GM12878 (cell line): ENCODE results near the gene TPMT. TPM values are rescaled to one million over a fixed set of nuclear protein-coding genes. Genes with fewer than 3 reads are reported as not detected.

Experiments used
- CBFB ChIP-seq: IDR thresholded peaks from 2 replicates; pipeline ENCODE4 v1.6.1; 2016; ENCODE audit warnings: antibody characterized with exemption, low read depth
- SREBF1 ChIP-seq: IDR thresholded peaks from 2 replicates; pipeline ENCODE4 v1.6.1; 2012; ENCODE audit warnings: mild to moderate bottlenecking, low read length
- SRF ChIP-seq, 2 experiments: IDR thresholded peaks; 2 replicates each; pipeline ENCODE4 v1.6.1; 2011; ENCODE audit warnings: low read depth in 2 of 2, low read length in 2 of 2, mild to moderate bottlenecking in 1 of 2, moderate library complexity in 1 of 2
- polyA plus RNA-seq, 11 experiments: library from polyadenylated mRNA; depleted of rRNA in 4 of 11; unstranded in 6 of 11; stranded (reverse) in 5 of 11; fragments of >200 nt; fragmentation: Nextera tagmentation in 4 of 11; fragmentation: Illumina TruSeq in 1 of 11; extraction: Ambion mirVana in 4 of 11; extraction: Trizol in 1 of 11; gene quantifications; 1 replicate in 1 of 11; 2 replicates in 10 of 11; pipeline versions ENCODE4 v1.2.1 to v1.2.3, GENCODE V29; 2011 to 2016; ENCODE audit warnings: inconsistent platforms in 2 of 11, missing spikeins in 2 of 11, low read depth in 1 of 11
- total RNA-seq, 4 experiments: library from RNA; depleted of rRNA in 3 of 4; stranded (reverse); fragments of >200 nt in 3 of 4; fragmentation: Illumina TruSeq in 1 of 4; extraction: Trizol in 1 of 4; gene quantifications; 2 replicates each; pipeline versions ENCODE4 v1.2.1 to v1.2.3, GENCODE V29; 2013 to 2021
- TF ChIP-seq, protein P1 (sequence below): fragments of 150-350 bp; IDR thresholded peaks from 2 replicates; pipeline ENCODE4 v1.6.1; 2016; ENCODE audit warnings: low read depth, low read length
- TF ChIP-seq, protein P2 (sequence below): fragments of 450-650 bp; IDR thresholded peaks from 2 replicates; pipeline ENCODE4 v1.6.1; 2017; ENCODE audit warnings: mild to moderate bottlenecking, moderate library complexity
- TF ChIP-seq, protein P3 (sequence below): IDR thresholded peaks from 2 replicates; pipeline ENCODE4 v1.6.1; 2012; ENCODE audit warnings: mild to moderate bottlenecking, low read depth, low read length
- TF ChIP-seq, protein P4 (sequence below): fragments of 450-650 bp; IDR thresholded peaks from 2 replicates; pipeline ENCODE4 v1.6.1; 2017; ENCODE audit warnings: borderline replicate concordance

Gene TPMT
- total and polyA plus RNA-seq, 10 of the 15 experiments (the other 5 are each of a cell fraction or from before 2014, with no cell fraction given), result 7.9 to 18.2 (median 16.3) TPM

DNA sequence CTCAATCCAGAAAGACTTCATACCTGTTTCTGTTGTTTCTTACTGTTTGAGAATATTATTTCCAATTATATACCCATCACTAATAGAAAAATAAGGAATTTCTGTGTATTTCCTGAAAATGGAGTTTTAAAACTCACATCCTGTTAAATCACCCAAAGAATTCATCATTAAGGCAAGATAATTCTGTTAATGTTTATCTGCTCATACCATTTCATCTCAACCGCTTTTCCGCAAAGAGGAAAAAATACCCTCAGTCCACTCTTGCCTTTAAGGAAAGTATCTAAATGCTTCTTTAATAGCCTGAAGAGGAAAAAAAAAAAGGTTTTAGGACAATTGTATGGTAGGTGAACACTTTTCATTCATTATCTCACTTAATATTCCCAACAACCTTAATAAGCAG lies 7.3 kb downstream of the TPMT start (continued):
- TF ChIP-seq, protein P1, sequence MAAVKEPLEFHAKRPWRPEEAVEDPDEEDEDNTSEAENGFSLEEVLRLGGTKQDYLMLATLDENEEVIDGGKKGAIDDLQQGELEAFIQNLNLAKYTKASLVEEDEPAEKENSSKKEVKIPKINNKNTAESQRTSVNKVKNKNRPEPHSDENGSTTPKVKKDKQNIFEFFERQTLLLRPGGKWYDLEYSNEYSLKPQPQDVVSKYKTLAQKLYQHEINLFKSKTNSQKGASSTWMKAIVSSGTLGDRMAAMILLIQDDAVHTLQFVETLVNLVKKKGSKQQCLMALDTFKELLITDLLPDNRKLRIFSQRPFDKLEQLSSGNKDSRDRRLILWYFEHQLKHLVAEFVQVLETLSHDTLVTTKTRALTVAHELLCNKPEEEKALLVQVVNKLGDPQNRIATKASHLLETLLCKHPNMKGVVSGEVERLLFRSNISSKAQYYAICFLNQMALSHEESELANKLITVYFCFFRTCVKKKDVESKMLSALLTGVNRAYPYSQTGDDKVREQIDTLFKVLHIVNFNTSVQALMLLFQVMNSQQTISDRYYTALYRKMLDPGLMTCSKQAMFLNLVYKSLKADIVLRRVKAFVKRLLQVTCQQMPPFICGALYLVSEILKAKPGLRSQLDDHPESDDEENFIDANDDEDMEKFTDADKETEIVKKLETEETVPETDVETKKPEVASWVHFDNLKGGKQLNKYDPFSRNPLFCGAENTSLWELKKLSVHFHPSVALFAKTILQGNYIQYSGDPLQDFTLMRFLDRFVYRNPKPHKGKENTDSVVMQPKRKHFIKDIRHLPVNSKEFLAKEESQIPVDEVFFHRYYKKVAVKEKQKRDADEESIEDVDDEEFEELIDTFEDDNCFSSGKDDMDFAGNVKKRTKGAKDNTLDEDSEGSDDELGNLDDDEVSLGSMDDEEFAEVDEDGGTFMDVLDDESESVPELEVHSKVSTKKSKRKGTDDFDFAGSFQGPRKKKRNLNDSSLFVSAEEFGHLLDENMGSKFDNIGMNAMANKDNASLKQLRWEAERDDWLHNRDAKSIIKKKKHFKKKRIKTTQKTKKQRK, result no peak
- TF ChIP-seq, protein P2, sequence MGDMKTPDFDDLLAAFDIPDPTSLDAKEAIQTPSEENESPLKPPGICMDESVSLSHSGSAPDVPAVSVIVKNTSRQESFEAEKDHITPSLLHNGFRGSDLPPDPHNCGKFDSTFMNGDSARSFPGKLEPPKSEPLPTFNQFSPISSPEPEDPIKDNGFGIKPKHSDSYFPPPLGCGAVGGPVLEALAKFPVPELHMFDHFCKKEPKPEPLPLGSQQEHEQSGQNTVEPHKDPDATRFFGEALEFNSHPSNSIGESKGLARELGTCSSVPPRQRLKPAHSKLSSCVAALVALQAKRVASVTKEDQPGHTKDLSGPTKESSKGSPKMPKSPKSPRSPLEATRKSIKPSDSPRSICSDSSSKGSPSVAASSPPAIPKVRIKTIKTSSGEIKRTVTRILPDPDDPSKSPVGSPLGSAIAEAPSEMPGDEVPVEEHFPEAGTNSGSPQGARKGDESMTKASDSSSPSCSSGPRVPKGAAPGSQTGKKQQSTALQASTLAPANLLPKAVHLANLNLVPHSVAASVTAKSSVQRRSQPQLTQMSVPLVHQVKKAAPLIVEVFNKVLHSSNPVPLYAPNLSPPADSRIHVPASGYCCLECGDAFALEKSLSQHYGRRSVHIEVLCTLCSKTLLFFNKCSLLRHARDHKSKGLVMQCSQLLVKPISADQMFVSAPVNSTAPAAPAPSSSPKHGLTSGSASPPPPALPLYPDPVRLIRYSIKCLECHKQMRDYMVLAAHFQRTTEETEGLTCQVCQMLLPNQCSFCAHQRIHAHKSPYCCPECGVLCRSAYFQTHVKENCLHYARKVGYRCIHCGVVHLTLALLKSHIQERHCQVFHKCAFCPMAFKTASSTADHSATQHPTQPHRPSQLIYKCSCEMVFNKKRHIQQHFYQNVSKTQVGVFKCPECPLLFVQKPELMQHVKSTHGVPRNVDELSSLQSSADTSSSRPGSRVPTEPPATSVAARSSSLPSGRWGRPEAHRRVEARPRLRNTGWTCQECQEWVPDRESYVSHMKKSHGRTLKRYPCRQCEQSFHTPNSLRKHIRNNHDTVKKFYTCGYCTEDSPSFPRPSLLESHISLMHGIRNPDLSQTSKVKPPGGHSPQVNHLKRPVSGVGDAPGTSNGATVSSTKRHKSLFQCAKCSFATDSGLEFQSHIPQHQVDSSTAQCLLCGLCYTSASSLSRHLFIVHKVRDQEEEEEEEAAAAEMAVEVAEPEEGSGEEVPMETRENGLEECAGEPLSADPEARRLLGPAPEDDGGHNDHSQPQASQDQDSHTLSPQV, result no peak
- no peak for TF ChIP-seq CBFB
- TF ChIP-seq, protein P3, sequence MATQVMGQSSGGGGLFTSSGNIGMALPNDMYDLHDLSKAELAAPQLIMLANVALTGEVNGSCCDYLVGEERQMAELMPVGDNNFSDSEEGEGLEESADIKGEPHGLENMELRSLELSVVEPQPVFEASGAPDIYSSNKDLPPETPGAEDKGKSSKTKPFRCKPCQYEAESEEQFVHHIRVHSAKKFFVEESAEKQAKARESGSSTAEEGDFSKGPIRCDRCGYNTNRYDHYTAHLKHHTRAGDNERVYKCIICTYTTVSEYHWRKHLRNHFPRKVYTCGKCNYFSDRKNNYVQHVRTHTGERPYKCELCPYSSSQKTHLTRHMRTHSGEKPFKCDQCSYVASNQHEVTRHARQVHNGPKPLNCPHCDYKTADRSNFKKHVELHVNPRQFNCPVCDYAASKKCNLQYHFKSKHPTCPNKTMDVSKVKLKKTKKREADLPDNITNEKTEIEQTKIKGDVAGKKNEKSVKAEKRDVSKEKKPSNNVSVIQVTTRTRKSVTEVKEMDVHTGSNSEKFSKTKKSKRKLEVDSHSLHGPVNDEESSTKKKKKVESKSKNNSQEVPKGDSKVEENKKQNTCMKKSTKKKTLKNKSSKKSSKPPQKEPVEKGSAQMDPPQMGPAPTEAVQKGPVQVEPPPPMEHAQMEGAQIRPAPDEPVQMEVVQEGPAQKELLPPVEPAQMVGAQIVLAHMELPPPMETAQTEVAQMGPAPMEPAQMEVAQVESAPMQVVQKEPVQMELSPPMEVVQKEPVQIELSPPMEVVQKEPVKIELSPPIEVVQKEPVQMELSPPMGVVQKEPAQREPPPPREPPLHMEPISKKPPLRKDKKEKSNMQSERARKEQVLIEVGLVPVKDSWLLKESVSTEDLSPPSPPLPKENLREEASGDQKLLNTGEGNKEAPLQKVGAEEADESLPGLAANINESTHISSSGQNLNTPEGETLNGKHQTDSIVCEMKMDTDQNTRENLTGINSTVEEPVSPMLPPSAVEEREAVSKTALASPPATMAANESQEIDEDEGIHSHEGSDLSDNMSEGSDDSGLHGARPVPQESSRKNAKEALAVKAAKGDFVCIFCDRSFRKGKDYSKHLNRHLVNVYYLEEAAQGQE, result no peak
- TF ChIP-seq, protein P4, sequence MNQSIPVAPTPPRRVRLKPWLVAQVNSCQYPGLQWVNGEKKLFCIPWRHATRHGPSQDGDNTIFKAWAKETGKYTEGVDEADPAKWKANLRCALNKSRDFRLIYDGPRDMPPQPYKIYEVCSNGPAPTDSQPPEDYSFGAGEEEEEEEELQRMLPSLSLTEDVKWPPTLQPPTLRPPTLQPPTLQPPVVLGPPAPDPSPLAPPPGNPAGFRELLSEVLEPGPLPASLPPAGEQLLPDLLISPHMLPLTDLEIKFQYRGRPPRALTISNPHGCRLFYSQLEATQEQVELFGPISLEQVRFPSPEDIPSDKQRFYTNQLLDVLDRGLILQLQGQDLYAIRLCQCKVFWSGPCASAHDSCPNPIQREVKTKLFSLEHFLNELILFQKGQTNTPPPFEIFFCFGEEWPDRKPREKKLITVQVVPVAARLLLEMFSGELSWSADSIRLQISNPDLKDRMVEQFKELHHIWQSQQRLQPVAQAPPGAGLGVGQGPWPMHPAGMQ, result no peak
- no peak for TF ChIP-seq SREBF1
- TF ChIP-seq SRF (IDR thresholded peaks at IDR 0.05; ENCODE audit: low read depth in 2 of 2, low read length in 2 of 2), result no peak
